ENCODE data around the gene MROH2A.
"Not testable (repeated sequence)": the region's sequence is repeated elsewhere in the genome, so short reads cannot be mapped to it uniquely, and the experiment has no call there.

The MROH2A gene

GRCh38 chr2:233856184-233856583 lies 78.1 kb downstream of the MROH2A start:
- no peak for DNase-seq

DNA sequence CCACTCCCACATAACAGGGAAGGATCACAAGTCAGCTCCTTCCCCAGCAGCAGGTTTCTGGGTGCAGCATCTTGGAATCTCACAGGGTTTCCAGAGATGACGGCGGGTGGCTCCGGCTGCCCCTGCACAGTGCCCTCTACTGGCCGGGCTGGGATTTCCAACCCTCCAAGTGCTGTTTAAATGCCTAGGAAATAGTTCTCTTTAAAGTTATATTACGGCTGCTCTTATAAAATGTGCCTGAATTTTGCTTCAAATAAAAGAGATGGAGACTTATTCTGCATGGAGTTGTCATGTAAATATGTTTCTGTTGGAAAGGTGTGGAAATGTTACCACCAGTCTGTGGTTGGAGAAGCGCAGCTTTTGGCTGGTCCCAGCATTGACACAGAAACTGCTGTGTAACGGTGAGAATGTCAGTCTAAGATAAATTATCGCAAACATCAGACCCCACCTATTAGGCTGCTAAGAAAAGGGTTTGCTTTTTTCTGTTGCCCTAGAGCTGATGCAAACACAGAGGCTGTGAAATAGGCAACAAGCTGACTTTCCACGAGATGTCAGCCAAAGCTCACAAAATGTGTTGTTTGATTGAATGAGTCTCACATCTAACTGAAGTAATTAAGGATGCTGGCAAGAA lies 79.5 kb downstream of the MROH2A start:
- DNase-seq: no peak

- no peak for DNase-seq
Measured at GRCh38 chr2:233858331-233858730, 80.2 kb downstream of the MROH2A start.

DNA sequence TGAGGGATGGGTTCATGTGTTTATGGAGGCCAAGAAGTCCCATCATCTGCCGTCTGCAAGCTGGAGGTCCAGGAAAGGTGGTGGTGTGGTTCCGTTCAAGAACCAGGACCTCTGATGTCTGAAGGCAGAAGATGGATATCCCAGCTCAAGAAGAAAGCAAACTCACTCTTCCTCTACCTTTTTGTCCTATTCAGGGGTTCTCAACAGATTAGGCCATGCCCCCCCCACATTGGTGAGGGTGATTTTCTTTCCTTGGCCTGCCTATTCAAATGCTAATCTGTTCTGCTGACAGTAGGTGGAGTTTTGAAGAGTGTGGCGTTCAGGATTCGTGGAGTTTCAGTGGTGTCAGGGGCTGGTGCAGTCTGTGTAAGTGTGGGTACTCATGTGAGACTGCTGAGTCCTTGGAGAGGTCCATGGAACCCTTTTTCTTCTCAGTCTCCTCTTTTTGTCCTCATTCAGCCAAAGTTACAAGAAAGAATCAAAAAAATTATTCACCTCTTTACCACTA lies 84.2 kb downstream of the MROH2A start:
- DNase-seq: no peak

GRCh38 chr2:233865838-233866237 lies 87.7 kb downstream of the MROH2A start:
- DNase-seq: no peak

DNA sequence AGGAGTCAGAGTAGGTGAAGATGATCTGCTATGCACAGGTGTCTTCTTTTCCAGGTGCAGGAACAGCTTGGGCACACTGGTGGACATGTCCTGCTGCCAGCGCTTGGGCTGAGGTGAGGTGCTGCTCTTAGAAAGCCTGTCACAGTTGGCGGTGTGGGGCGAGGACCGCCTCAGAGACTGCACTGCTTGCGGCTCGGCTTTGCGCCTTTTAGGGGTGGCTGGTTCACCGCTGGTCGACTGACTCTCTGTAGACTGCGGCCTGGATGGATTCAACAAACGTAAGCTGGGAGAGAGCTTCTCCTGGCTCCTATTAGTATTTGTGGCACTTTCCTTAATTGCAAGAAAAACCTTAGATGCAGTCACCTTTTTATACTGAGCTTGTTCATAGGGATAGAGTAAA lies 88.3 kb downstream of the MROH2A start:
- DNase-seq: no peak

GRCh38 chr2:233867993-233868532 lies 89.9 kb downstream of the MROH2A start, which contains the start of gene MSL3B:
TSS of gene MSL3B (minus strand) at chr2:233868386.
- peak; percentile 62 for DNase-seq

GRCh38 chr2:233871432-233871831 lies 93.3 kb downstream of the MROH2A start:
- DNase-seq: no peak

- DNase-seq: not testable (repeated sequence)
Measured at GRCh38 chr2:233872125-233872524, 94.0 kb downstream of the MROH2A start.

- no peak for DNase-seq
Measured at GRCh38 chr2:233882353-233882752, 104.2 kb downstream of the MROH2A start.

Measured in central memory CD4-positive, alpha-beta T cell (primary cell).